Activated naive CD8-positive, alpha-beta T cell treated with anti-CD3 and anti-CD28 coated beads, Interleukin-2, amount 10 ng/mL, durations not matched to agents 7 days and 5 days (primary cell): ENCODE measurements around the gene ZNF148. TPM values are rescaled to one million over a fixed set of nuclear protein-coding genes. Genes with fewer than 3 reads are reported as not detected.
"Not testable (repeated sequence)": the region's sequence is repeated elsewhere in the genome, so short reads cannot be mapped to it uniquely, and the experiment has no call there.

Experiments
- ATAC-seq: fragments of 150-1000 bp; cut with Tn5 transposase; one replicate; pipeline ENCODE4 v1.10.0; 2021; ENCODE audit warnings: low read depth, moderate library complexity
- POLR2A ChIA-PET: fragments of 350-600 bp; sonication (Branson Sonifier 250); formaldehyde crosslinking; loops from one replicate; lab custom pipeline; 2021; ENCODE audit warnings: antibody characterized with exemption; lab: Charles Lee
- DNase-seq: peaks from one replicate; pipeline ENCODE4 v3.0.0; 2021
- H3K27ac Mint-ChIP-seq: one replicate; pipeline ENCODE4 v1.8.0; 2022; ENCODE audit warnings: mild to moderate bottlenecking, mixed read lengths
- H3K27me3 Mint-ChIP-seq: one replicate; pipeline ENCODE4 v1.8.0; 2022; ENCODE audit warnings: mild to moderate bottlenecking, moderate library complexity, mixed read lengths
- H3K36me3 Mint-ChIP-seq: one replicate; pipeline ENCODE4 v1.8.0; 2021; ENCODE audit warnings: mild to moderate bottlenecking, mixed read lengths
- H3K4me1 Mint-ChIP-seq: one replicate; pipeline ENCODE4 v1.8.0; 2021; ENCODE audit warnings: mixed read lengths
- H3K4me3 Mint-ChIP-seq: one replicate; pipeline ENCODE4 v1.8.0; 2022; ENCODE audit warnings: mild to moderate bottlenecking, moderate library complexity, mixed read lengths
- H3K9me3 Mint-ChIP-seq: one replicate; pipeline ENCODE4 v1.8.0; 2021; ENCODE audit warnings: mixed read lengths
- total RNA-seq, 2 experiments: library from RNA; stranded (reverse); gene quantifications; one replicate each; pipeline ENCODE4 v1.2.3, GENCODE V29; 2021

Gene ZNF148, protein sequence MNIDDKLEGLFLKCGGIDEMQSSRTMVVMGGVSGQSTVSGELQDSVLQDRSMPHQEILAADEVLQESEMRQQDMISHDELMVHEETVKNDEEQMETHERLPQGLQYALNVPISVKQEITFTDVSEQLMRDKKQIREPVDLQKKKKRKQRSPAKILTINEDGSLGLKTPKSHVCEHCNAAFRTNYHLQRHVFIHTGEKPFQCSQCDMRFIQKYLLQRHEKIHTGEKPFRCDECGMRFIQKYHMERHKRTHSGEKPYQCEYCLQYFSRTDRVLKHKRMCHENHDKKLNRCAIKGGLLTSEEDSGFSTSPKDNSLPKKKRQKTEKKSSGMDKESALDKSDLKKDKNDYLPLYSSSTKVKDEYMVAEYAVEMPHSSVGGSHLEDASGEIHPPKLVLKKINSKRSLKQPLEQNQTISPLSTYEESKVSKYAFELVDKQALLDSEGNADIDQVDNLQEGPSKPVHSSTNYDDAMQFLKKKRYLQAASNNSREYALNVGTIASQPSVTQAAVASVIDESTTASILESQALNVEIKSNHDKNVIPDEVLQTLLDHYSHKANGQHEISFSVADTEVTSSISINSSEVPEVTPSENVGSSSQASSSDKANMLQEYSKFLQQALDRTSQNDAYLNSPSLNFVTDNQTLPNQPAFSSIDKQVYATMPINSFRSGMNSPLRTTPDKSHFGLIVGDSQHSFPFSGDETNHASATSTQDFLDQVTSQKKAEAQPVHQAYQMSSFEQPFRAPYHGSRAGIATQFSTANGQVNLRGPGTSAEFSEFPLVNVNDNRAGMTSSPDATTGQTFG
- 10 to 100 TPM; 50.3 to 55.4 TPM for total RNA-seq

DNA sequence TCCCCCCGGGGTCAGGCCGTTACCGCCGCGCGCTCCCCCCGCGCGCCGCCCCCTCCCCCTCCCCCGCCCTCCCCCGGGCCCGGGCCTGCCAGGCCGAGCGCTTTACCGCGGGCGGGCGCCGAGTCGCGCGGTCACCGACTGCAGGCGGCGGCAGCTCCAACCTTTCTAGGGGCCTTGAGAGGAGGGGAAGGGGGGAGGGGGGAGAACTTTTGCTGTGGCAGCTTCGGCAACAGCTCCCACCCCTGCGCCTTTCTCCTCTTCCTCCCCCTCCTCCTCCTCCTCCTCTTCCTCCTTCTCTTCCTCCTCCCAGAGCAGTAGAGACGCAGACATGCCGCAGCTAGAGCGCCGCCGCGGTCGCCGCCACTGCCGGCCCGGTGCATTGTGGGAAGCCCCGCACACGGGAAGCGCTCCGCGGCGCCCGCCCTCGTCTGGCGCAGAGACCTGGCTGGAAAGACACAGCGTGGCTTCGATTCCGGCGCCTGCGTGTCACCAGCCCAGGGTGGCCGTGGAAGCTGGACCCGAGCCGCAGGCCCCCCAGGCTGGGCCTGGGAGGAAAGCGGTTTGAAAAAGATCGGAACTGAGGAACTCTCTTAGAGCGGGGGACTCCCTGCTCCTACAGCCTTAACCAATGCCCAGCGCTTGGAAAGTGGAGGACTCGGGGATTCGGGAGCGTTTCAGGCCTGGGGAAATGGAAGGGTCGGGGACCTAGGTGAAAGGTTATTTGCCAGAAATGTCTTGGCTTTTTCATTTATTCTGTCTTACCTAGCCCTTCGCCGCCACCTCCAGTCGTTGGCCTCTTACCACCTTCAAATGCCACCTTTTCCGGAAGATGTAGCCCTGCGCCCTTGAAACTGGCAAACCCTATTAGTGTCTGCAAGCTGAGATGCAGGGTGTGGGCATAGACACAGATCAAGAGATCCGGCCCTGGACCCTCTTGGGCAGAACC is at the start of gene ZNF148:
Gene ZNF148, minus strand, starts transcription at position 330 of the 946 bp plus-strand sequence. CDS start 61,685 bp downstream, outside the sequence.
- Mint-ChIP-seq H3K36me3 (peaks cover 21% of the 10 kb centered on the region), H3K27me3 (no peaks in the 10 kb centered on the region), H3K9me3 (no peaks in the 10 kb centered on the region), H3K27ac (peak within 1 kb of the TSS; percentile 97), H3K4me1 (peaks cover 29% of the 10 kb centered on the region), H3K4me3 (peak within 1 kb of the TSS; percentile 96)
- DNase-seq (peak; percentile 93), ATAC-seq (peak; percentile 89)
- POLR2A ChIA-PET: interaction anchor here (0.5 to 2.4 kb wide), 11 partner anchors 9 to 220 kb away, joined by 3 to 13 read pairs (median 4); partner anchors contain the start of gene OSBPL11

DNA sequence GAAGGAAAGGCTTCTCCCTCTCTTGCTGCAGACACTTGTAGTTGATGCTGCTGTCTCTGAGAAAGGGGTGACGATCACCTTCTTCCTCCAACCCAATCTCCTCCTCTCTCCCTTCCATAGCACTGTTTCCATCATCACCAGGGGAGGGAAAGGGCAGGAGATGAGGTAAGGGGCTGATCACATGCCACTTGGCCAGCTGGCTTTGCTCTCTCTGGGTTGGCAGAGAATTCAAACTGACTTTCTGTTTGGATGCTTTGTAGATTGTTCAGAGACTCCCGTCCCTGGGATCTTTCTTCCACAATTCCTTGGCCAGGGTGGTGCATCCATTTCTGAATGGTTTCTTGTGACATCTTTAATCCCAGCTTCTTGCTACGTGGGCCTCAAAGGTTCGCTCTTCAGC is 43.2 kb upstream of the ZNF148 start:
- H3K4me3 Mint-ChIP-seq: no peak overlapping the region
- H3K9me3 Mint-ChIP-seq: peaks cover 7% of the 10 kb centered on the region
- peaks cover 1% of the 10 kb centered on the region for H3K4me1 Mint-ChIP-seq
- no peaks in the 10 kb centered on the region for H3K36me3 Mint-ChIP-seq
- ATAC-seq: no peak
- H3K27ac Mint-ChIP-seq: no peak overlapping the region
- POLR2A ChIA-PET: no interaction called here
- DNase-seq: no peak
- H3K27me3 Mint-ChIP-seq: peaks cover 6% of the 10 kb centered on the region

DNA sequence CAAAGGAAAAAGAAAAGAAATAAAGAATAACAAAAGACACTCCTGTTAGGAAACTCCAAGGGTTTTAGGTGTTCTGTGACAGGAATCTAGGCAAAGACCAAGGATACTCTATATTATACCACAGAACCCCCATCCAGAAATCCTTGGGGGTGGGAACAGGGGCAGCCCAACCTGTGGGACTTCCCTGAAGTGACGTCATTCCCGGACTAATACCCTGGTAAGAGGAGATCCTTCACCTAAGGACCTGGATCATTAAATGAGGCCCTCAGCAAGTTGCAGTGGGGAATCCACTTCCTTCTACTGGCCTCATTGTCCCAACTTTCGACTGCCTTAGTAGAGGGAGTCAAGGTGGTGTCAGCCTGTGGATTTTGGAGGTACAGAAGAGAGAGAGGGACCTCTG is 41.1 kb upstream of the ZNF148 start:
- no peaks in the 10 kb centered on the region for H3K36me3 Mint-ChIP-seq
- H3K9me3 Mint-ChIP-seq: peaks cover 7% of the 10 kb centered on the region
- ATAC-seq: no peak
- peaks cover 15% of the 10 kb centered on the region for H3K27me3 Mint-ChIP-seq
- peaks cover 1% of the 10 kb centered on the region for H3K4me1 Mint-ChIP-seq
- H3K4me3 Mint-ChIP-seq: no peak overlapping the region
- POLR2A ChIA-PET: no interaction called here
- DNase-seq: no peak
- no peak overlapping the region for H3K27ac Mint-ChIP-seq

- peaks cover 23% of the 10 kb centered on the region for H3K27me3 Mint-ChIP-seq
- POLR2A ChIA-PET: no interaction called here
- no peak overlapping the region for H3K4me3 Mint-ChIP-seq
- peaks cover 1% of the 10 kb centered on the region for H3K4me1 Mint-ChIP-seq
- H3K36me3 Mint-ChIP-seq: no peaks in the 10 kb centered on the region
- DNase-seq: no peak
- peaks cover 6% of the 10 kb centered on the region for H3K9me3 Mint-ChIP-seq
- no peak overlapping the region for H3K27ac Mint-ChIP-seq
- ATAC-seq: no peak
These were observed 39.5 kb upstream of the ZNF148 start for GRCh38 chr3:125414669-125415068.

DNA sequence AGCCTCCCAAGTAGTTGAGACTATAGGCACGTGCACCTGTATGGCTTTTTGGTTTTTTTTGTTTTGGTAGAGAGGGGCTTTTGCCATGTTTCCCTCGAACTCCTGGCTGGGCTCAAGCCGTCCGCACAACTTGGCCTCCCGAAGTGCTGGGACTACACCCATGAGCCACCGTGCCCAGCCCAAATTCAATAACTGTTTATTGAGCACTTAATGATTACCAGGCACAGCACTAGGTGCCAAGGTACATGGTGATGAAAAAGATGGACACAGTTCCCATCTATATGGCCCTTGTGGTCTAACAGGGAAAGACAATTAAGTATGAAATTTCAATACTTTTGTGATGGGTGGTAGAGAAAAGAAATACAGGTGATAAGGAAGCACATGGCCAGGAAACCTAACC is 35.8 kb upstream of the ZNF148 start:
- Mint-ChIP-seq H3K9me3 (no peaks in the 10 kb centered on the region), H3K27me3 (peaks cover 30% of the 10 kb centered on the region), H3K4me1 (peaks cover 4% of the 10 kb centered on the region), H3K27ac (no peak overlapping the region), H3K4me3 (no peak overlapping the region), H3K36me3 (no peaks in the 10 kb centered on the region)
- POLR2A ChIA-PET: no interaction called here
- no peak for ATAC-seq
- no peak for DNase-seq

DNA sequence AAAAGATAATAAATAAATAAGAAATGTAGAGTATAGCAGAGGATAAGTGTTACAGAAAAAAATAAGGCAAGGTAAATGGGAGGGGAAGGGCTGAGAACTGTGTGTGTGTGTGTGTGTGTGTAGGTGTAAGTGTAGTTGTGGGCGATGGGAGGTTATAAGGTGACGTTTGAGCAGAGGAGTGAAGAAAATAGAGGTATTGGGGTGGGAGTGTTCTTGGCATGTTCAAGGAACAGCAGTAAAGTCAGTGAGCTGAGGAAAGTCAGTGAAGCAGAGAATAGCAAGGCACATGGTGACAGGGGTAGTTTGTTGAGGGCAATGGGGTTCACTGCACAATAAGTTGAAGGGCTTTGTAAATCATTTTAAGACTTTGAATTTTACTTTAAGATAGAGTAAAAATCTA is 30.9 kb upstream of the ZNF148 start:
- H3K4me1 Mint-ChIP-seq: peaks cover 4% of the 10 kb centered on the region
- POLR2A ChIA-PET: interaction anchor here (0.7 kb wide), 1 partner anchor 29 kb away, joined by 4 read pairs; no protein-coding TSS in a partner anchor
- no peak overlapping the region for H3K27ac Mint-ChIP-seq
- no peak overlapping the region for H3K4me3 Mint-ChIP-seq
- H3K36me3 Mint-ChIP-seq: peaks cover 3% of the 10 kb centered on the region
- H3K27me3 Mint-ChIP-seq: peaks cover 15% of the 10 kb centered on the region
- DNase-seq (no peak), ATAC-seq (no peak)
- peaks cover 6% of the 10 kb centered on the region for H3K9me3 Mint-ChIP-seq

GRCh38 chr3:125405515-125405914 is 30.4 kb upstream of the ZNF148 start:
- H3K27ac Mint-ChIP-seq, ATAC-seq: not testable (repeated sequence)

DNA sequence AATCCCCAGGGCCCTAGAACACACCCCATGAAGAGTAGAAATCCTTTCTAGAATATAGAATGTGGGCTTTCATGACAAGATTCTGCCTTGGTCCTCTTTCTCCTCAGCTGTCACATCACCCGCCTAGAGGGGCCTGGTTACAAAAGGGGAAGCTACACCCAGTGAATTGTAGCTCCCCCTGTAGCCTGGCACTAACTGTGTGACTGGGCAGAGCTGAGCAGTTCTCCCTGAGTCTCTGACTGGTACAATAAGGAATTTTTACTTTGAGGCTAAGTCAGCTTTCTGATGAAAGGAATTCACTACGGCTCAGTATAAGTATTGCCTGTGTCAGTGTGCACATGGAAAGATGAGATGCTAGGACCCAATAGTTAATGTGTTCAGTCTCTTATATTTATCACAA is 28.7 kb upstream of the ZNF148 start:
- H3K36me3 Mint-ChIP-seq: peaks cover 3% of the 10 kb centered on the region
- DNase-seq: no peak
- POLR2A ChIA-PET: no interaction called here
- ATAC-seq: no peak
- no peak overlapping the region for H3K27ac Mint-ChIP-seq
- H3K4me3 Mint-ChIP-seq: no peak overlapping the region
- H3K4me1 Mint-ChIP-seq: peaks cover 4% of the 10 kb centered on the region
- peaks cover 20% of the 10 kb centered on the region for H3K27me3 Mint-ChIP-seq
- peaks cover 6% of the 10 kb centered on the region for H3K9me3 Mint-ChIP-seq

More at GRCh38 chr3:125405515-125405914, 30.4 kb upstream of the ZNF148 start:
- H3K4me3 Mint-ChIP-seq, H3K36me3 Mint-ChIP-seq, H3K4me1 Mint-ChIP-seq, DNase-seq, H3K9me3 Mint-ChIP-seq, POLR2A ChIA-PET: not testable (repeated sequence)
- H3K27me3 Mint-ChIP-seq: peaks cover 18% of the 10 kb centered on the region

- Mint-ChIP-seq H3K27ac (no peak overlapping the region), H3K4me3 (no peak overlapping the region), H3K27me3 (peaks cover 21% of the 10 kb centered on the region), H3K4me1 (peaks cover 4% of the 10 kb centered on the region), H3K9me3 (peaks cover 6% of the 10 kb centered on the region), H3K36me3 (peaks cover 3% of the 10 kb centered on the region)
- POLR2A ChIA-PET: no interaction called here
- DNase-seq (no peak), ATAC-seq (no peak)
These were observed 27.5 kb upstream of the ZNF148 start for GRCh38 chr3:125402639-125403038.

- H3K4me1 Mint-ChIP-seq: peaks cover 4% of the 10 kb centered on the region
- no peak overlapping the region for H3K27ac Mint-ChIP-seq
- peaks cover 25% of the 10 kb centered on the region for H3K27me3 Mint-ChIP-seq
- H3K9me3 Mint-ChIP-seq: peaks cover 6% of the 10 kb centered on the region
- peaks cover 3% of the 10 kb centered on the region for H3K36me3 Mint-ChIP-seq
- ATAC-seq: no peak
- no peak for DNase-seq
- no peak overlapping the region for H3K4me3 Mint-ChIP-seq
- POLR2A ChIA-PET: no interaction called here
These were observed 26.3 kb upstream of the ZNF148 start for GRCh38 chr3:125401402-125401801.

GRCh38 chr3:125398952-125399351 is 23.8 kb upstream of the ZNF148 start:
- DNase-seq (no peak), ATAC-seq (no peak)
- H3K4me3 Mint-ChIP-seq: no peak overlapping the region
- H3K27ac Mint-ChIP-seq: no peak overlapping the region
- H3K36me3 Mint-ChIP-seq: no peaks in the 10 kb centered on the region
- H3K9me3 Mint-ChIP-seq: no peaks in the 10 kb centered on the region
- no peaks in the 10 kb centered on the region for H3K4me1 Mint-ChIP-seq
- H3K27me3 Mint-ChIP-seq: peaks cover 28% of the 10 kb centered on the region
- POLR2A ChIA-PET: no interaction called here

- Mint-ChIP-seq H3K27me3 (peaks cover 20% of the 10 kb centered on the region), H3K4me1 (peaks cover 3% of the 10 kb centered on the region), H3K27ac (no peak overlapping the region), H3K36me3 (no peaks in the 10 kb centered on the region), H3K4me3 (no peak overlapping the region), H3K9me3 (no peaks in the 10 kb centered on the region)
- ATAC-seq: no peak
- POLR2A ChIA-PET: no interaction called here
- DNase-seq: no peak
These were observed 20.0 kb upstream of the ZNF148 start for GRCh38 chr3:125395091-125395490.

DNA sequence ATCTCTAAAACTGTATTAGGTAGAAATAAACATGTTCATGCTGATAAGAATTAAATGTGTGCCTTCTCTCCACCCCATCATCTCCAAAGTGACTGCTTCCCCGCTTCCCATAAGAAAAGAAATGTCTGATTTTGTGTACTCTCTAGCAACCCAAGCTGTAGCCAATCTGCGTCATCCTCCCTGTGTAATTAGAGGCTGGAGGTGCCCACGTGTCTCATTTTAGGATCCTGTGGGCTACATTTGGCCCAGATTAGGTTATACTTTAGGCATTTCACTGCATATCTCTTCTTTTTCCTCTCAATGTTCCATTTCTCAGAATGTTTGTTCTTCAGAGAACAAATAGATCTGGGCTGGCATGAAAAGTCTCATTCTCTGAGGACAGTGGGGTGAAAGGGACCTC is 19.3 kb upstream of the ZNF148 start:
- no peaks in the 10 kb centered on the region for H3K36me3 Mint-ChIP-seq
- no peaks in the 10 kb centered on the region for H3K9me3 Mint-ChIP-seq
- no peak for ATAC-seq

More for the DNA sequence above, 19.3 kb upstream of the ZNF148 start:
- H3K4me3 Mint-ChIP-seq: no peak overlapping the region
- H3K27me3 Mint-ChIP-seq: peaks cover 14% of the 10 kb centered on the region
- H3K27ac Mint-ChIP-seq: no peak overlapping the region
- peaks cover 7% of the 10 kb centered on the region for H3K4me1 Mint-ChIP-seq
- POLR2A ChIA-PET: no interaction called here
- DNase-seq: no peak
